HCT116 (cell line): Measurements from ENCODE around the gene TTLL5.

Experiments used
- TF ChIP-seq, protein P1 (sequence below): IDR thresholded peaks from 2 replicates; pipeline ENCODE4 v1.6.1; 2012; ENCODE audit warnings: low read depth
- TF ChIP-seq, protein P2 (sequence below), 3 experiments: fragments of 200-600 bp in 1 of 3; sonication (generic) in 1 of 3; IDR thresholded peaks in 2 of 3; conservative IDR thresholded peaks in 1 of 3; 2 replicates each; pipeline ENCODE4 v1.5.1; 2012 to 2017; ENCODE audit warnings: low read depth in 2 of 3, low read length in 2 of 3, antibody characterized with exemption in 1 of 3, borderline replicate concordance in 1 of 3, control low read depth in 1 of 3, mild to moderate bottlenecking in 1 of 3, mixed read lengths in 1 of 3, mixed run types in 1 of 3, moderate library complexity in 1 of 3; ENCODE audit not compliant: insufficient read depth in 1 of 3

DNA sequence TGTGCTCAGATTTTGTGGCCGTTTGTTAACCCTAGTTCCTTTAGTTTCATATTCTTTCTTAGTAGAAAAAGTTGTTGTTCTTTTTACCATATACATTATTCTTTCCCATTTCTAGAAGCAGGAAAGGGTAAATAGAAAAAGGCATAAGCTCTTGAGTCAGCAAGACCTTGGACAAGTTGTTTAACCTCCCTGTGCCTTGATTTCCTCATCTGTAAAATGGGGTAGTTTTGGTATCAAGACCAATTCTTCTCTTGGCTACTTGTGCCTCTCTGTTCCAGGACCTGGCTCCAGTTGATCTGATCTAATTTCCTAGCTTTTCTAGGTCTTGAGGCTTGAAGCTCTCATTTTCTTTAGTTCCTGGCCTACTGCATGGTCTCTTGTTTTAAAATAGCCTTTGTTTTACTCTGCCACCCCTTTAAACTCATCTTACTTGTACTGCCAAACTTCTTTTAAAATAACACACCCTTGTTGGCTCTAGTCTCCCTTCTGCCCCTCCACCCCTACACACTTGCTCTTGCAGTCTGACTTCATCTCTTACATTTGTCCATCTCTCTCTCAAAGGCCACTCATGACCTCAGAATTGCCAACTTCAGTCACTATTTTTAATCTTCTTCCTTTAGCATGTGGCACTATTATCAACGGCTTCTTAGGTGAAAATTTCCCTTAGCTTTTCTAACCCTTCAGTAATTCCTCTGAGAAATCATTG lies 143.7 kb downstream of the TTLL5 start:
- TF ChIP-seq, protein P1, sequence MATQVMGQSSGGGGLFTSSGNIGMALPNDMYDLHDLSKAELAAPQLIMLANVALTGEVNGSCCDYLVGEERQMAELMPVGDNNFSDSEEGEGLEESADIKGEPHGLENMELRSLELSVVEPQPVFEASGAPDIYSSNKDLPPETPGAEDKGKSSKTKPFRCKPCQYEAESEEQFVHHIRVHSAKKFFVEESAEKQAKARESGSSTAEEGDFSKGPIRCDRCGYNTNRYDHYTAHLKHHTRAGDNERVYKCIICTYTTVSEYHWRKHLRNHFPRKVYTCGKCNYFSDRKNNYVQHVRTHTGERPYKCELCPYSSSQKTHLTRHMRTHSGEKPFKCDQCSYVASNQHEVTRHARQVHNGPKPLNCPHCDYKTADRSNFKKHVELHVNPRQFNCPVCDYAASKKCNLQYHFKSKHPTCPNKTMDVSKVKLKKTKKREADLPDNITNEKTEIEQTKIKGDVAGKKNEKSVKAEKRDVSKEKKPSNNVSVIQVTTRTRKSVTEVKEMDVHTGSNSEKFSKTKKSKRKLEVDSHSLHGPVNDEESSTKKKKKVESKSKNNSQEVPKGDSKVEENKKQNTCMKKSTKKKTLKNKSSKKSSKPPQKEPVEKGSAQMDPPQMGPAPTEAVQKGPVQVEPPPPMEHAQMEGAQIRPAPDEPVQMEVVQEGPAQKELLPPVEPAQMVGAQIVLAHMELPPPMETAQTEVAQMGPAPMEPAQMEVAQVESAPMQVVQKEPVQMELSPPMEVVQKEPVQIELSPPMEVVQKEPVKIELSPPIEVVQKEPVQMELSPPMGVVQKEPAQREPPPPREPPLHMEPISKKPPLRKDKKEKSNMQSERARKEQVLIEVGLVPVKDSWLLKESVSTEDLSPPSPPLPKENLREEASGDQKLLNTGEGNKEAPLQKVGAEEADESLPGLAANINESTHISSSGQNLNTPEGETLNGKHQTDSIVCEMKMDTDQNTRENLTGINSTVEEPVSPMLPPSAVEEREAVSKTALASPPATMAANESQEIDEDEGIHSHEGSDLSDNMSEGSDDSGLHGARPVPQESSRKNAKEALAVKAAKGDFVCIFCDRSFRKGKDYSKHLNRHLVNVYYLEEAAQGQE, result no peak
- TF ChIP-seq, protein P2, sequence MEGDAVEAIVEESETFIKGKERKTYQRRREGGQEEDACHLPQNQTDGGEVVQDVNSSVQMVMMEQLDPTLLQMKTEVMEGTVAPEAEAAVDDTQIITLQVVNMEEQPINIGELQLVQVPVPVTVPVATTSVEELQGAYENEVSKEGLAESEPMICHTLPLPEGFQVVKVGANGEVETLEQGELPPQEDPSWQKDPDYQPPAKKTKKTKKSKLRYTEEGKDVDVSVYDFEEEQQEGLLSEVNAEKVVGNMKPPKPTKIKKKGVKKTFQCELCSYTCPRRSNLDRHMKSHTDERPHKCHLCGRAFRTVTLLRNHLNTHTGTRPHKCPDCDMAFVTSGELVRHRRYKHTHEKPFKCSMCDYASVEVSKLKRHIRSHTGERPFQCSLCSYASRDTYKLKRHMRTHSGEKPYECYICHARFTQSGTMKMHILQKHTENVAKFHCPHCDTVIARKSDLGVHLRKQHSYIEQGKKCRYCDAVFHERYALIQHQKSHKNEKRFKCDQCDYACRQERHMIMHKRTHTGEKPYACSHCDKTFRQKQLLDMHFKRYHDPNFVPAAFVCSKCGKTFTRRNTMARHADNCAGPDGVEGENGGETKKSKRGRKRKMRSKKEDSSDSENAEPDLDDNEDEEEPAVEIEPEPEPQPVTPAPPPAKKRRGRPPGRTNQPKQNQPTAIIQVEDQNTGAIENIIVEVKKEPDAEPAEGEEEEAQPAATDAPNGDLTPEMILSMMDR (IDR thresholded peaks at IDR 0.05 in 2 of 3, conservative IDR thresholded peaks at IDR 0.05 in 1 of 3; ENCODE audit: borderline replicate concordance in 1 of 3, insufficient read depth in 1 of 3, low read depth in 2 of 3, low read length in 2 of 3), result no peak
